Measurements from ENCODE around the gene TPCN2.
A peak's percentile ranks its signal among the peaks of the same experiment; 100 is the strongest.

TPCN2 gene

GRCh38 chr11:69114811-69115523 lies 66.2 kb downstream of the TPCN2 start:
- no peak for DNase-seq

DNA sequence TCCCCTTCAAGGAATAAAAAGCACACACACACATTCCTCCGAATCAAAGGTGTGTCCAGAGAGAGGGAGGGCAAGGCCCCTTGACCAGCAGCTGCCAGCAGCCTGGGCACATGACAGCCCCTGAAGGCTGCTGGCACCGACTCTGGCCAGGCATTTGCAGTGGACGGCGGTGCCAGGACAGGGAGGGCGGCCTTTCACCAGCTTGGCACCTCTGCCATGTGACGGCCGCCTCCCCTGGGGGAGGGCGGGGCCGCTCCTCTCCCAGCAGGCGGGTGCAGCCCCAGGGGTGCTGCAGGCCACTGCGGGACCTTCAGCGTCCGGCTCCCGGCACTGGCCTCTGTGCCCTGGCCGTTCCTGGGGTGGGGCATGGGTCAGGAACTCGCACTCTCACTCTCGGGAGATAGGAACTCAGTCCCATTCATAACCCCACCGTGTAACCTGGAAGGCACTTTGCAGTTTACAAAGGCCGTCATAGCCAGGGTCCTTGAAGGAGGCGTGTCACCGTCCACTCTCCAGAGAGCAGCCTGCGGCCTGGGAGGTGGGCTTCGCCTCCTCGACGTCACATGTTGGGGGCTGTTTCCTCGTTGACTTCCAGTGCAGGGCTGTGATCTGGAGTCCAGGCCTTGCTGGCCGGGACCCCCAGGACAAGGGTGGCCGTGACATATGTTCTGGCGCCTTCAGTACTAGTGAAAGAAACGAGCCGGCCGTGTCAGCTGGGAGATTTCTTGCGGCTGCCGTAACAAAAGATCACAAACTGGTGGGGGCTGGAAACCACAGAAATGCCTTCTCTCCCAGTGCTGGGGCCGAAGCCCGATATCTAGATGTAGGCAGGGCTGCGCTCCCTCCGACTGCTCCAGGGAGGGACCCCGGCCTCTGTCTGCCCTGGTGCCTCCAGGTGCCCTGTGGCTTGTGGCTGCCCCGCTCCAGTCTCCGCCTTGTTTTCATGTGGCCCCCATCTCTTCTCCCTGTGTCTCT lies 67.1 kb downstream of the TPCN2 start:
- no peak for DNase-seq

- DNase-seq, result no peak
These were observed 67.9 kb downstream of the TPCN2 start for GRCh38 chr11:69116671-69117070.

- DNase-seq, result no peak
These were observed 70.5 kb downstream of the TPCN2 start for GRCh38 chr11:69119190-69119589.

- DNase-seq, result no peak
These were observed 71.6 kb downstream of the TPCN2 start for GRCh38 chr11:69120096-69120875.

DNA sequence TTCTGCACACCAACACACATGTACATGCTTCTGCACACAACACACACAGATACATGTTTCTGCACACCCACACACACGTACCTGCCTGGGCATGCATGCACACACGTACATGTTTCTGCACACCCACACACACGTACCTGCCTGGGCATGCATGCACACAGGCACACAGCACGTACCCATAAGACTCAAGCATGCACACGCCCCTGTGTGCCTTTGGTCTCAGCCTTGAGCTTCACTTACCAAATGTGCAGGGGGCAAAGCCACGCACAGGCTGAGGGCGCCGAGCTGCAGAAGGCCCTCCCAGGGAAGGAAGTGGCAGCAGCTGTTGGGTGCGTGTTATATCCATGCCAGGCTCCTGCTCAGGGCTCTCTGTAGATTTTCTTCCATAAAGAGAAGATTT lies 72.3 kb downstream of the TPCN2 start:
- DNase-seq, result no peak

DNA sequence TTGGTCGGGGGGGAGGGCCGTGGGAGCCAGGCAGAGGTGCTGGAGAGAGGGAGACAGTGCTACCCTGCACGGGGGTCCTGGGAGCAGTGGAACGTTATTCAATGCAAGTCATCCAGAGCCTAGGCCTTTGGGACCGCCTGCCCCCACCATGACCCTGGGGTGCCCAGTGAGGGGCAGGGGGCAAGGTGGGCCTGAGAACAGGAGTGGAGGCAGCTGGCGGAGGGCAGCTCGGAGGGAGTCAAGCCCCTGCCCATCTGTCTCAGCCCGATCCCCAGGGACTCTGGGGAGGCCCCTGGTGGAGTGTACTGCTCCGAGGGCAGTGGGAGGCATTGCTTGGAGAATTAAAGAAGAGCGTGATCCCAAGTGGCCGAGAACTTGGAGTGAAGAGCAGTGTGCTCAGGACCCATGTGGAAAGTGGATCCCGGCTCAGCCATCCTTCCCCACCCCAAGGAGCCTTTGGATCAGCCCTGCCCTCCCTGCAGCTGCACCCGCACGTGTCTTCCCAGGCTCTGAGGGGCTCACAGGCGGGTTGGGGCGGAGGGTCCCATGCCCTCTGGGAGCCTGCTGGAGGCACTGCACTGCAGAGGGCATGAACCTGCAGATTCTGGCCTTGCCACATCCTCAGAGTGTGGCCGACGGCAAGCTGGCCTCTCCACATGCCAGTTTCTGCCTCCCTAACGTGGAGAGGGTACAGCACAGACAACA lies 73.0 kb downstream of the TPCN2 start:
- no peak for DNase-seq

GRCh38 chr11:69122326-69122629 lies 73.5 kb downstream of the TPCN2 start:
- DNase-seq, result no peak

GRCh38 chr11:69122630-69123431 lies 74.1 kb downstream of the TPCN2 start:
- peak; percentile 79 to 94 for DNase-seq

- DNase-seq, result no peak
These were observed 75.1 kb downstream of the TPCN2 start for GRCh38 chr11:69123593-69124545.

- DNase-seq, result no peak
These were observed 77.1 kb downstream of the TPCN2 start for GRCh38 chr11:69125861-69126260.

- no peak for DNase-seq
These were observed 77.6 kb downstream of the TPCN2 start for GRCh38 chr11:69126286-69126685.

DNA sequence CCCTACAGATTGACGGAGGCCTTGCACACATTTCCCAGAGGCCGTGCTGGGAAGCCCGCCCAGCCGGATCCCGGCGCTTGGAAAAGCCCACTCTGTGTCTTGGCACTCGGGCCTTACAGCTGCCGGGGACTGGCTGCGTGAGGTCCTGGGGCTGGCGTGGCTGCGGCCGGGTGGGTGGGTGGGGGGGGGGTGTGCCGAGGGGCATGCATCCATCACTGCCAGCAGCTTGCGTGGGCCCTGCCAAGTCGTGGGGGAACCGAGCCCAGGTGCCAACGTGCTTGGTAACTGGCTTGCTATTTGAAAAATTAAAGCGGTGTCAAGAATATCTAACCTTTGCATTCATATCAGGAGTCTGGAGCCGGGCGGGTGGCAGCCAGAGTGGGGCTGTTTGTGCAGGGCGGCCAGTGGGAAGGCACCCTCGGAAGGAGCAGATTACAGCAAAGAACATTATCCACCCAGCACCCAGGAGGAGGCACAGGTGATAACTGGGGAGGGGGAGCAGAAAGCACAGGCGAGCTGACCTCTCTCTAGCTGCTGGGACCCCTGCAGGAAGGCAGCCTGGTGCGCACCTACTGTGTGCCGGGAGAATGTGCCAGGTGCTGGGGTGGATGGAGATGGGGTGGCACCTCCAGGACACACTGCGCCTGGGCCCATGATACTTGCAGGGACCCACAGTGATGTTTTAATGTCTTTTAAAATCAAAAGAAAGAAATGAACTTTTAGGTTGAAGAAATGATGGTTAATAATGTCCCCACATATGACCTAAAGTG lies 78.5 kb downstream of the TPCN2 start:
- DNase-seq, result no peak

DNA sequence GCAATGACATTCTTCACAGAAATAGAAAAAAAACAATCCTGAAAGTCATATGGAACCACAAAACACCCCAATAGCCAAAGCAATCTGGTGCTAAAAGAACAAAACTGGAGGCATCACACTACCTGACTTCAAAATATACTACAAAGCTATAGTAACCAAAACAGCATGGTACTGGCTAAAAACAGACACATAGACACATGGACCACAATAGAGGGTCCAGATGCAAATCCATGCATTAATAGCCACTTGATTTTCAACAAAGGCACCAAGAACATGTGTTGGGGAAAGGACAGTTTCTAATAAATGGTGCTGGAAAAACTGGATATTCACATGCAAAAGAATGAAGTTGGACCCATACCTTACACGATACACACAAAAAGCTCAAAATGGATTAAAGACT lies 79.2 kb downstream of the TPCN2 start:
- no peak for DNase-seq

GRCh38 chr11:69129053-69129452 lies 80.3 kb downstream of the TPCN2 start:
- no peak for DNase-seq

GRCh38 chr11:69129647-69130046 lies 80.9 kb downstream of the TPCN2 start:
- no peak for DNase-seq

- DNase-seq, result no peak
These were observed 81.9 kb downstream of the TPCN2 start for GRCh38 chr11:69130654-69131053.

DNA sequence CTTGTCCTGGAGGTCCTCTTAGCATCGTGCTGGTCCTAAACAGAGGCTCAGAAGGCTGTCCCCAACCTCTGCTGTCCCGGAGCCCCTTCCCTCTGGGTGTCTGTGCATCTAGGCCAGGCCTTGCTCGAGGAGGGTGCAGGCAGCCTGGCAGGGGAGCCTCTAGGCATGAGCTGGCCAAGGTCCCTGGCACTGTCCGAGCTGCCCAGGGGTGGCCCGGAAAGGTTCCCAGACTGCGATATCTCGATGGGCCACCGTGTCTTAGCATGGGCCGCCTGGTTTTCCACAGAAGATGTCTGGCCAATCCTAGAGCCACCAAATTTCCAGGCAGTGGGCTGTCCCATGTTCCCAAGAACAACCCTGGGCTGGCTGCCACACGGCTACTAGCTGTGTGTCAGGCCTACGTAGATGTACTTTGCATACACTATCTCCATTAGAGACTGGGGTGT lies 82.4 kb downstream of the TPCN2 start:
- DNase-seq, result no peak

GRCh38 chr11:69131644-69132300 lies 83.0 kb downstream of the TPCN2 start:
- no peak for DNase-seq
